HG03342 (cell line): ENCODE data around the gene AGXT.
A peak's percentile ranks its signal among the peaks of the same experiment; 100 is the strongest.

Experiments used
- ATAC-seq: cut with Tn5 transposase; IDR thresholded peaks from one replicate; pipeline ENCODE4 v1.9.1; 2021; ENCODE audit warnings: mild to moderate bottlenecking, moderate library complexity; ENCODE audit not compliant: unreplicated experiment

AGXT gene

DNA sequence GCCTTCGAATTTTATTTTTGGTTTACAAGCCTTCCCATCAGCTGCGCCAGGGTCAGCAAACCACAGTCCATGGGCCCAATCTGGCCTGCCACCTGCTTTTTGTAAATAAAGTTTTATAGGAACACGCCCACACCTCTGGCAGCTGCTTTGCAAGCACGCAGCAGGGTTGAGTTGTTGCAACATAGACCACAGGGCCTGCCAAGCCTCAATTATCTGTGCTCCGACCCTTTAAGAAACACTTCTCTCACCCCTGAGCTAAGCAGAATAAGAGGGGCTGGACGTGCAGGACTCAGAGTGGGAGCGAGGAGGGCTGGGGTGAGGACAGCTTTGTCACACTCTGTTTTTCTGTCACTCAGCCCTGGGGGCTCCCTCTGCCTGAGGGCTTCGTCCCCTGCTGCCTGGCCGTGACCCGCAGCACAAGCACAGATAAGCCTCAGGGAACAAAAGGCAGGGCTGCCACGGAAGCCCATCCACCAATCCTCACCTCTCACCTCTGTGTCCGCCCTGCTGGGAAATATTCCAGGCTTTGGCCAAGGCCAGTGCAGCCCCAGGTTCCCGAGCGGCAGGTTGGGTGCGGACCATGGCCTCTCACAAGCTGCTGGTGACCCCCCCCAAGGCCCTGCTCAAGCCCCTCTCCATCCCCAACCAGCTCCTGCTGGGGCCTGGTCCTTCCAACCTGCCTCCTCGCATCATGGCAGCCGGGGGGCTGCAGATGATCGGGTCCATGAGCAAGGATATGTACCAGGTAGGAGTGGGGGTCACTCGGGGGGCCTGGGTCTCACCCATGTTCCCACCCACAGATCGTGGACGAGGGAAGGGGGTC, at the start of gene AGXT:
AGXT (plus strand) TSS at position 539 of the 823 bp plus-strand sequence; CDS start at position 581, 42 bp downstream.
- no peak for ATAC-seq

DNA sequence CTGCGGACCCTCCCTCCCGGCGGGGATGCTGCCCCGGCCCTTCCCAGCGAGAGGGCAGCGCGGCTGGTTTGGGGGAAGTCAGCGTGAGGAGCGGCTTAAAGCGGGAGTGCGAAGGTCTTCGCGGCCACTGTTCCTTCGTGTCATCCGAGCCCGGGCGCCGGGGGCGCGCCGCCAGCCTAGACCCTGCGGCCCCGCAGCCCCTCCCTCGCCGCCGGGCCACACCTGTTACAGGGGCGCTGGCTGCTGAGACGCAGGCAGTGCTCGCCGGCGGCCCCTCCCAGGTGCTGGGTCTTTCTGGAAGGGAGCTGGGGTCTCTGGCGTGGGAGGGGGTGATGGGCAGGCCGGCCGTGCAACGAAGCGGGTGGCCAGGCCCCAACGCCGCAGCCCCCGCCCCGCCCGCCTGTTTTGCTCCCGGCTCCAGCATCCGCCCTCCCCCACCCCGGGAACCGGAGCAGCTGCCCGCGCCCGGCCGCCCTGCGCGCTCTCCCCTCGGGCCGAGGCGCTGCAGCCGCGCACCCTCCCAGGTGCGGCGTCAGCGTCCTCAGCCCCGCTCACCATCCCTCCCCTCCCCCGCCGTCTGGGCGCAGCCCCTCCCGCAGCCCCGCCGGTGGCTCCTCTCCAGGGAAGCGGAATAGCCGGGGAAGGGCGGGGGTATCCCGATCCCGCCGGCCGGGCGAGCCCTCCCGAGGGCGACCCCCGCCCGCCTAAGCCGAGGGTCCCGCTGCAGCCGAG, 49.3 kb upstream of the AGXT start:
- no peak for ATAC-seq

DNA sequence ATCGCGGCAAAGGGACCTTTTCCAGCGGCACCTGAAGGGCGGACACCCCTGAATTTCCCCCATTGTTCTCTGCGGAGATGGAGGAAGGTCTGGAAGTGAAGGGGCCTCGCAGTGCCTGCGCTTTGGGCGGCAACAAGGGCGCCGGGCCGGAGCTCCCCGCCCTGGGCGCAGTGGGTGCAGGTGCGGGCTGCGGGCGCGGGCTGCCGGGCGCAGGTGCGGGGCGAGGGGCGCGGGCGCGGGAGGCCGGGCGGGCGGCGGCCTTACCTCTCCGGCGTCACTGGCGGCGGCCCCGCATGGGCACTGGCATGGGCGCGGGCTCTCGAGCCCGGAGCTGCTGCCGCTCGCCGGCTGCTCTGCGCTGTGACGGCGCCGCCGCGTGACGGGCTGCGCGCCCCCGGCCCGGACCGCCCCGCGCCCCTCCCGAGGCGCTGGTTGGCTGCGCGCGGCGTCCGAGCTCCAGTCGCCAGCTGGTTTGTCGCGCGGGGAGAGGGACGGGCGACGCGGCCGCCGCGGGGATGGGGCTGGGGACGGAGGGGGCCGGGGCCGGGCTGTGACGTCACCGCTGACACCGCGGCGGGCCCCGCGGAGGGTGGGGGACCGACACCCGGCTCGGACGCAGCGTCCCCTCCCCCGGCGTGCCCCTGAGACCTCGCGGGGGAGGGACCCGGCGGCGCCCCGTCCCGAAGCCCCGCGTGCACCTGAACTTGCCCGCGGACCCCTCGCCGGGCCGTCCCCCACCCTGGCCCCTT, 48.6 kb upstream of the AGXT start, which contains the start of gene KIF1A:
KIF1A (minus strand) TSS at position 362 of the 749 bp plus-strand sequence. CDS start 22,467 bp downstream, outside the sequence.
- no peak for ATAC-seq

DNA sequence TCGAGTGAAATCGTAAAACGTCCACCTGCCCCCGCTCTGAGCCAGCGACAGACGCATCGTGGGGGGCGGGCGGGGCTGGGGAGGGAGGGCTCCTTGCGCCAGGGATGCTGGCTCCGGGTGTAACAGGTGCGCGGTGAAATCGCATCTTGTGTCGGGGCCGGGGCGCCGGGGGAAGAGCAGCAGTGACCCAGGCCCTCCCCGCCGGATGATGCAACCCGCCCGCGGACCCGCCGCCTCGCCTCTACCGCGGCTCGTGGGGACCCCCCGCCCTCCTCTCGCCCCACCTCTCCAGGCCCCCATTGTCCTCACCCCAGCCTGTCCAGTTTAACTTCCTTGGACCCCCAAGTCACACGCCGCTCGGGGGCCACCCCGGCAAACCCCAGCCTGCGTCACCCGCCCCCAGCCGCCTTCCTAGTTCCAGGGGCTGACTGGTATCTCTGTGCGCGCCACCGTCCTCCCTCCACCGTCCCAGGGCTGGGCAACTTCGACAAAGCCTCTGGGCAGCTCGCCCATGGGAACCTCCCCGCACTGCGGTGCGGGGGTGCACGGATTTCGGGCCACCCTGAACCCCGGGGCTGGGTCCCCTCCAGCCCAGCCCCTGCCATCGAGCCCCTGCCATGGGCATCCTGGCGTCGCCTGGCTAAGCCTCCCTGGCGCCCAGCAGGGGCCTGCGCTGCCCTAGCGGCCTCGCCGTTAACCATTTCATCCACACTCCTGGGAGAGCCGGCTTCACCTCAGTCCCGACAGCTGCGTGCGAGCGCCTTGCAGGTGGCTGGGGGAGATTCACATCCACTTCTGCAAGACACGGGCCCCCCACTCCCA, 47.8 kb upstream of the AGXT start:
- no peak for ATAC-seq

DNA sequence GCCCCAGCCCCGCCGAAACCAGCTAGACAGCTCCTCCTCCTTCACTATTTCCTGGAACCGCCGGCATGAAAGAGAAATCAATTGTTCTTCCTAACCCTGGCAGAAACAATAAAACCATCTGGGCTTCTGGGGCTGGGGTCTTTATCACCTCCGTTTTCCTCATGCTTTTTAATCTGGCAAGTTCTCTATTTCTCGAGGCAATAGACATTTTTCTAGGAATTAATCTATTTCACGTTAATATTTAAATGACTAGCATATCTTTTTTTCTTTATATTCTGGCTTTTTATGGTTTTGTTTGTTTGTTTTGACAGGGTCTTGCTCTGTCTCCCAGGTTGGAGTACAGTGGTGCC, 47.2 kb upstream of the AGXT start:
- ATAC-seq, result no peak

DNA sequence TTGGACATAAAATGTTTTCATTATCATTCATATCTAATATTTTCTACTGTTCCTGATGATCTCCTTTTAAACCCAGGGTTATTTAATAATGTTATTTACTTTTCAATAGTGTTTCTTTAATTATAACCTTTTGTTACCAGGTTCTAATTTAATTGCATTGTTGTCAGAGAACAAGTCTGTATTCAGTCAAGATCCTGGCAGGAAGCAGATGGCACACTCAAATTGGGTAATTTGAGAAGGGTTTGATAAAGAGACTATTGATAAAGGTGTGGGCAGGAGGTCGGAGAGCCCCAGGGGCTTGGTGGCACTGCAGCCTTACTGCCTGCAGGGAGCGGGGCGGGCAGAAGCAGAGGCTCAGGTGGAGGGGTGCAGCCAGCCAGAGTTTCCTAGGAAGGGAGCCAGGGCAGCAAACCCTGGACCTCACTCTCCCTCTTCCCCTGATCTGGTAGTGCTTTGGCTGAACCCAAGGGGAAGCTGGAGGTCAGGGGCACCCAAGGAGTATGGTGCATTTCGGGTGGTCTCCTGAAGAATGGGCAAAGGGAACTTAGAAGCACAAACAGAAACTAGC, 46.3 kb upstream of the AGXT start:
- ATAC-seq, result no peak

DNA sequence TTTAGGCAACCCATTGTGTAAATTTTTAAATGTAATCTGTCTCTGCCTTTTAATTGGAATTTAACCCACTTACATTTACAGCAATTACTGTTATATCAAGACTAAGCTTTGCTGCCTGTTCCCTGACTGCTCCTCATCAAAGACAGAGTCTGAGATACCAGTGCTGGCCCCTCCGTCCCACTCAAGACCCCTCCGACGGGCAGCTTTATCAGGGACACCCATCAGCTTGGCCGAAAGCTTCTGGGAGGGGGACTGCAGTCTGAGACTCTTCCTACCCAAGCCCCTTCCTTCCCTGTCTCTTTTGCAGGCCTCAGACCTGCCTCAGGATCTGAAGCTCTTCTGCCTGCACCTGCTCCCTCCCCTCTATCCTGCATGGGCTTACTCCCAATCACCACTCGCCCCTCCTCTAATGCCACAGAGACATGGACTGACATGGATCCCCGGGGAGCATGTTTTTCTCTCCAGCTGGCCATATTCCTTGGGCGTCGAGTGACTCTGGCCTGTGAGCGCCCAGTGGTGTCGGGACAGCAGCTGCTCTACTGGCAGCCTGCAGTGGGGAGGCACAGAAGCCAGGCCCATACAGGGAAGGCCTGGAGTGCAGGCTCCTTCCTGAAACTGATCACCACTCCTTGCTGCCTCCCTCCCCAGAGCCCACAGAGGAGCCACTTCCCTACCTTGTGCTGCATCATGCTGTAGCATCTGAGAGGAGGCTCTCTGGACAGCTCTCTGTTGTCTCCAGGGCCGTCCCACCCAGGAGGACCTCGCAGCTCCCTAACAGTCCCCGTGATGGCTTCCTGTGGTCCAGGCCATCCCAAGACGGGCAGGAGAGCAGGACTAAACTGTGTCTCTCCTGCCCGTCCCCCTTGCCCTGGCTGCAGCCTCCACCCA, 44.9 kb upstream of the AGXT start:
- ATAC-seq, result no peak

DNA sequence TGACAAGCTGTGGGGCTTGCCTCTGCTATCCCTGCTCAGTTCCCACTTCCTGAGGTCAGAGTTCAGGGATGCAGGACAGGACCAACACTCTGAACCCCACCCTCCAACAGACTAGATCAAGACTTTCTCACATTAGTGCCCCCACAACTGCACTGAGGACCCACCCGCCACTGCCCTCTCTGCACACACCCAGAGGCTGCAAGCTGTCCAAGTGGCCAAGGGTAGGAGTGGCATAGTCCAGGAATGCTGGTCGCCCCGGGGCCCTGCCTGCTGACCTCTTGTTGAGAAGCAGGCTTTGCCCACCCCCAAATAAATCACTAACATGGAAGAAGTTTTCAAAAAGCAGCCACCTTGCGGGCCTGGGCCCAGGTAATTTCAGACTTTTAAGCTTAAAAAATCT, 43.1 kb upstream of the AGXT start:
- ATAC-seq, result no peak

DNA sequence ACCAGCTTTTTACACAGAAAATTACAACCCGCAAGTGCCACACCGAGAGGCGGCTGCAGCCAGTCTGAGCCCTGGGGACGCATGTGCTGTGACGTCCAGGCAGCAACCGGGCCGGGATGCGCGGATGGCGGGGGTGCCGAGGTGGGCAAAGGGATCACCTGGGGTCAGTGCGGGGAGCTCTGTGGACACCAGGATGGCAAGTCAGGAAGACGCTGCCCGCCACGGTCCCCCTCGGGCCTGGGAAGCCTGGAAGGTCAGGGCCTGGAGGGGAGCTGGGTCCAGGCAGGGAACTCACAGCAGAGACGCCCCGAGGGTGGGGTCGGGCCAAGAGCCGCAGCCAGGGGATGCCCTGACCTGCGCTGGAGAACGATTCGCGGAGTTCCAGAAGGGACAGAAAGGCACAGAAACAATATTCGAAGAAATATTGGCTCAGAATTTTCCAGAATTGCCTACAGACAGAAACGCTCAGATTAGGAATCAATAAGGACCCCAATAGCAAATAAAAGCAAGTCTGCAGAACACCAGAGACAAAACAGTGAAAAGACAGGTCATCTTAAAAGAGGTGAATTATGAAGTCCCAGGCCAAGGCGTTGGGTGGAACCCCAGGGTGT, 36.9 kb upstream of the AGXT start:
- no peak for ATAC-seq

DNA sequence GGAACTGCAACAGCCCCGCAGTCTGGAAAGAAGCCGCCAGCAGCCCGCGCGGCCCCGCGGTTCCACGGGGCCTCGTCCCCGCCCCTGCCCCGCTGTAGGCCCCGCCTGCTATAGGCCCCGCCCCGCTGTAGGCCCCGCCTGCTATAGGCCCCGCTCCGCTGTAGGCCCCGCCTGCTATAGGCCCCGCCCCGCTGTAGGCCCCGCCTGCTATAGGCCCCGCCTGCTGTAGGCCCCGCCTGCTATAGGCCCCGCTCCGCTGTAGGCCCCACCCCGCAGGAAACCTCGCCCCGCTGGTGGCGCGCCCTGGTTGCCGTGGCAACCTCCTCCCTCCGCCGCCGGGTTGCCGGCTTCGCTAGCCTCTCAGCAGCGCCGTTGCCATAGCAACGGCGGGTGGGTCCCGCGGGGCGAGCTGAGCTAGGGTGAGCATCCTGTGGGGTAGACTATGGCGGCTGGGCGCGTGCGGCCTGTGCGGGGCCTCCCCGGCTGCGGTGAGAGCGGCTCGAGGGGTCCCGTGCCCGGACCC, 36.4 kb upstream of the AGXT start:
- ATAC-seq, result peak; percentile 85

DNA sequence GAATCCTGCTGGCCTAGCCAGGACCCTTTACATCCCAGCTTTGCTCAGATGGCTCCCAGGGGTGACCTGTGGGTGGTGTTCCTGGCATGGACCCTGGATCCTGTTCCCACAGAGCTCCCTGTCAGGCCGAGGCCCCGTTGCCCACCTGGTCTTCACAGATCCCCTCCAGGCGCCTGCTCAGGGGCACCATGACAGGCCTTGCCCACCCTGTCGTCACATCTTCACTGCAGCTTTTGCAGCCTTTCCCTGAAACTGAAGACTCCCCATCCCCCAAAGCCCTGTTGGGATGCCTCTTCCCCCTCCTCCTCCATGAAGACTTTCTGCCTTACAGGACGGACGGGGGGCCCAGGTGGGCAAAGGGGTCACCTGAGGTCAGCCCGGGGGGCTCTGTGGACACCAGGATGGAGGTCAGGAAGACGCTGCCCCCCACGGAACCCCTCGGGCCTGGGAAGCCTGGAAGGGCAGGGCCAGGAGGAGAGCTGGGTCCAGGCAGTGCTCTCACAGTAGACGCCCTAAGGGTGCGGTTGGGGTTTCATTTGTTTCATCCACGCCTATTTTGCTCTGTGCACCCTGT, 35.6 kb upstream of the AGXT start:
- no peak for ATAC-seq

DNA sequence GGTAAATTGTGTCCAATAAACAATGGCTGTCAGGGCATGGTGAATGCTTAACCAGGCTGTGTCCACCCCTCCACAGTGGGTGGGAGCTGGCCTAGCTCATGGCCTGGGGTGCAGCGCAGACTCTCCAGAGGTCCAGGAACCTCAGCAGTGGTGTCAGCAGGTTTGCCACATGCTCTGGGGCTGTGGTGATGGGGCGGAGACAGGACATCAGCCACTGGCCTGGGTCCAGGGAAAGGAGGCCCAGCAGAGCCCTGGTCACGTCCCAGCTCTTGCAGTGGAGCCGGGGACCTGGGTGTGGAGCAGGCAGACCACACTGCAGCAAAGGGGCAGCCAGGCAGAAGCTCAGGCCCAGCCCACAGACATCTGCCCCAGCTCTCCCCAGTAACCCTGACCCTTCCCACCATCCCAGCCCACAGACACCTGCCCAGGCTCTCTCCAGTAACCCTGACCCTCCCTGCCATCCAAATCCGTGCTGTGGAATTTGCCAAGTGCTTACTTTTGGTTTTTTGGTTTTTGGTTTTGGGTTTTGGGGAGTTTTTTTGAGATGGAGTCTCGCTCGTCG, 34.8 kb upstream of the AGXT start:
- no peak for ATAC-seq

DNA sequence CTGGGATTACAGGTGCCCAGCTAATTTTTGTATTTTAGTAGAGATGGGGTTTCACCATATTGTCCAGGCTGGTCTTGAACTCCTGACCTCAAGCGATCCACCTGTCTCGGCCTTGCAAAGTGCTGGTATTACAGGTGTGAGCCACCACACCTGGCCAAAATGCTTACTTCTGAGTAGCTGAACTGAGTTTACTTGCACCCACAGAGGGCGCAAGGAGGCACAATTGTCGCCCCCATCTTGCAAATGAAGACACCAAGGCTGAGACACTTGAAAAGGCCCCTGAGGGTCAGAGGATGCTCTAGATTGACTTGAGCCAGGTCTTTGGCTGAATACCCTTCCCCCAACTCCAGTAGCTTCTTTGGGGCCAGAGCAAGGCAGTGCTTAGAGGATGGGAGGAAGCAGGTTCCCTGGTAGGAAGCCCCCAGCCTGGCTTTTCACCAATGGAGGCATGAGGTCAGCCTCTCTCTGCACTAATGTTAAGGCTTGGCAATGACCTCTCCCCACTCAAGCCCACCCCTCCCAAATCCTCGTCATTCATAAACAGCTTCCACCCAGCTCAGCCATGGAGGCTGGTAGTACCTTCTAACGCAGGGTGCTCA, 34.1 kb upstream of the AGXT start:
- ATAC-seq, result no peak

DNA sequence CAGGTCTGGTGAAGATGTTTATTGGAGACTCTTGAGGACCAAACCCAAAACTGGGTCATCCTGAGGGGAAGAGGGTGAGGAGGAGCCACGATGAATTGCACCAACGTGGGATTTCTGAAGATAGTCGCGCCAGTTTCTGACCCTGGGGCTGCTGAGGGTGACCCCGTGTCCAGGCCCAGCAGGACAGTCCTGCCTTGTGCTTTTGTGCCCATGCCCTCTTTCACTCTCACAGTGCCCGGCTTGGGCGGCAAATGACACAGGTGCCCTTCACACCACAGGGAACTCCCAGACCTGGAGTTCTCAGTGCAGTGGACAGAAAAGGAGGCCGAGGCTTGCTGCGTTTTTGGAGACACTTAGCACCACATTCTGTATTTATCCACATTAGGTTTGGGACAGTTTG, 33.1 kb upstream of the AGXT start:
- no peak for ATAC-seq

DNA sequence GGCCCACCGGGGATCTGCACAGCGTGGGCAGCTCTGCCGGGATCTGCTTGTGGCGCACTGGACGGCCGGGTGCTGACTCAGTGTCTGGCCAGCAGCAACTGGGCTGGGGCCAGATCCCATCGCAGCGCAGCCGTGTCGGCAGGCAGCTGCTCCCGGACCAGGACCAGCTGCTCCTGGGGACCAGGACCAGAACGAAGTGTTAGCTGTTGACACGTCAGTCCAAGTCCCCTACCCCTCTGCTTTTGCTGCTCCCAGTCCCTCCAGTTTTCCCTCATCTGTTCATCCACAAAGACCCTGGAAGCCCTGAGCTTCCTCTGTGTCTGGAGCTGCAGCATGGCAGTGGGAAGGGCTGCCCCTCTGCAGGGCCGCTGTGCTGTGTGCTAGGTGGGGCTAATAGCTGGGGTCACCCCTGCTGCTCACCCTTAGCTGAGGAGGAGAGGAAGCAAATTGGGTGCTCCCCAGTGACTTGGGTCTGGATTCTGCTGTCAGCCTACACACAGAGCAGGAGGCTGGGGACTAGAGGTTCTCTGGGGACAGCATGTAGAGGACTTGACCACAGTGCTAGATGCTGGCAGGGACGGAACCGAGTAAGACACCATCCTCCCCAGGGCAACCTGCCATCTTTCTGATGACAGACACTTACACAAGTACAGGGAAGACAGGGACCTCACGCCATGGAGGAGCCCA, 31.7 kb upstream of the AGXT start:
- no peak for ATAC-seq

DNA sequence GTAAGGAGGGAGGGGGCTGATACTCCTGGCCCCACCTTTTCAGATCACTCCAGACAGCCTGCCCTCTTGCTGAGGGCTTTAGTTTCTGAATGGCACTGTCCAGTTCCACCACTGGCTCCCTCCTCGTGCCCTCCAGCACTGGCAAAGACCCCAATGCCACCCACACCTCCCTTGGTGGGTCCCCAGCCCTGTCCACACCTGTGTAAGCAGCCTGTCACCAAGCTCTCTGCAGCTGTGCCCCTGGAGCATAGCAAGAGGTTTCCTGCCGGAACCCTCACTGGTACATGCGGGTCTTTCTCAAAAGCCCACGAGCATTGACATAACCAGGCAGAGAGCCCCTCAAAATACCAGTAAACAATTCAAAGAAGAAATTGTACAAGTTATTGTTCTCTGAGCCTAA, 31.0 kb upstream of the AGXT start:
- ATAC-seq, result no peak
